Measurements from ENCODE around the gene QPCTL.
"Not testable (repeated sequence)": the region's sequence is repeated elsewhere in the genome, so short reads cannot be mapped to it uniquely, and the experiment has no call there.

Gene QPCTL

GRCh38 chr19:45717983-45718650 lies 25.7 kb downstream of the QPCTL start:
- TF ChIP-seq CTCF (IDR thresholded peaks at IDR 0.05; ENCODE audit: low read length): no peak
- TF ChIP-seq EZH2 (IDR thresholded peaks at IDR 0.05; ENCODE audit: borderline replicate concordance, low read length): no peak
- peak overlapping the region; percentile 66 for H3K4me3 ChIP-seq (ENCODE audit: low read depth, low read length, poor library complexity, severe bottlenecking)
- peaks cover 31% of the 10 kb centered on the region for H3K4me1 ChIP-seq (ENCODE audit: insufficient read depth, low read length, severe bottlenecking)
- H3F3A ChIP-seq (ENCODE audit: insufficient read depth, low read length): no peaks in the 10 kb centered on the region
- H3K27me3 ChIP-seq (ENCODE audit: insufficient read depth, low read length): no peaks in the 10 kb centered on the region
- peak overlapping the region; percentile 91 for H3K4me2 ChIP-seq (ENCODE audit: low read length)
- peak overlapping the region; percentile 74 for H3K27ac ChIP-seq (ENCODE audit: low read depth, low read length, poor library complexity, severe bottlenecking)
- peak overlapping the region; percentile 85 for H3K9ac ChIP-seq (ENCODE audit: low read length)
- no peaks in the 10 kb centered on the region for H3K9me3 ChIP-seq (ENCODE audit: low read length)
- H3K36me3 ChIP-seq (ENCODE audit: insufficient read depth, low read length): peaks cover 12% of the 10 kb centered on the region
- no peaks in the 10 kb centered on the region for H3K9me2 ChIP-seq (ENCODE audit: low read depth, low read length)
- H4K20me1 ChIP-seq (ENCODE audit: insufficient read depth, low read length): no peaks in the 10 kb centered on the region
- H2AFZ ChIP-seq (ENCODE audit: low read length): no peak overlapping the region
- H3K79me2 ChIP-seq (ENCODE audit: insufficient read depth, low read length): peaks cover 21% of the 10 kb centered on the region

- H3K9ac ChIP-seq (ENCODE audit: low read length); H3K4me3 ChIP-seq (ENCODE audit: low read depth, low read length, poor library complexity, severe bottlenecking); H3F3A ChIP-seq (ENCODE audit: insufficient read depth, low read length); H3K4me2 ChIP-seq (ENCODE audit: low read length); H4K20me1 ChIP-seq (ENCODE audit: insufficient read depth, low read length); H3K9me3 ChIP-seq (ENCODE audit: low read length); H2AFZ ChIP-seq (ENCODE audit: low read length); H3K27me3 ChIP-seq (ENCODE audit: insufficient read depth, low read length); H3K9me2 ChIP-seq (ENCODE audit: low read depth, low read length); H3K27ac ChIP-seq (ENCODE audit: low read depth, low read length, poor library complexity, severe bottlenecking): not testable (repeated sequence)
- H3K36me3 ChIP-seq (ENCODE audit: insufficient read depth, low read length): peaks cover 21% of the 10 kb centered on the region
- H3K4me1 ChIP-seq (ENCODE audit: insufficient read depth, low read length, severe bottlenecking): peaks cover 23% of the 10 kb centered on the region
- H3K79me2 ChIP-seq (ENCODE audit: insufficient read depth, low read length): peaks cover 21% of the 10 kb centered on the region
These were observed 27.6 kb downstream of the QPCTL start for GRCh38 chr19:45720065-45720464.

GRCh38 chr19:45728683-45729082 lies 36.2 kb downstream of the QPCTL start:
- H3K9me3 ChIP-seq (ENCODE audit: low read length); H3K4me2 ChIP-seq (ENCODE audit: low read length); H4K20me1 ChIP-seq (ENCODE audit: insufficient read depth, low read length); H3K4me1 ChIP-seq (ENCODE audit: insufficient read depth, low read length, severe bottlenecking); H3K27ac ChIP-seq (ENCODE audit: low read depth, low read length, poor library complexity, severe bottlenecking); H3F3A ChIP-seq (ENCODE audit: insufficient read depth, low read length); H2AFZ ChIP-seq (ENCODE audit: low read length); H3K9me2 ChIP-seq (ENCODE audit: low read depth, low read length); H3K4me3 ChIP-seq (ENCODE audit: low read depth, low read length, poor library complexity, severe bottlenecking); H3K9ac ChIP-seq (ENCODE audit: low read length); H3K27me3 ChIP-seq (ENCODE audit: insufficient read depth, low read length): not testable (repeated sequence)
- Histone ChIP-seq H3K79me2 (ENCODE audit: insufficient read depth, low read length) (peaks cover 44% of the 10 kb centered on the region), H3K36me3 (ENCODE audit: insufficient read depth, low read length) (peaks cover 14% of the 10 kb centered on the region; the same call in 1 of the 2 replicates)

- Histone ChIP-seq H3K9me3 (ENCODE audit: low read length) (no peaks in the 10 kb centered on the region), H3K27me3 (ENCODE audit: insufficient read depth, low read length) (no peaks in the 10 kb centered on the region), H3K79me2 (ENCODE audit: insufficient read depth, low read length) (peaks cover 44% of the 10 kb centered on the region), H2AFZ (ENCODE audit: low read length) (no peak overlapping the region), H3K36me3 (ENCODE audit: insufficient read depth, low read length) (peaks cover 10% of the 10 kb centered on the region; the same call in 1 of the 2 replicates), H3K4me1 (ENCODE audit: insufficient read depth, low read length, severe bottlenecking) (peaks cover 9% of the 10 kb centered on the region), H3K4me2 (ENCODE audit: low read length) (peak overlapping the region; percentile 89), H3F3A (ENCODE audit: insufficient read depth, low read length) (no peaks in the 10 kb centered on the region), H4K20me1 (ENCODE audit: insufficient read depth, low read length) (no peaks in the 10 kb centered on the region), H3K27ac (ENCODE audit: low read depth, low read length, poor library complexity, severe bottlenecking) (peak overlapping the region; percentile 24), H3K9ac (ENCODE audit: low read length) (peak overlapping the region; percentile 94), H3K9me2 (ENCODE audit: low read depth, low read length) (no peaks in the 10 kb centered on the region), H3K4me3 (ENCODE audit: low read depth, low read length, poor library complexity, severe bottlenecking) (peak overlapping the region; percentile 92)
- TF ChIP-seq CTCF (IDR thresholded peaks at IDR 0.05; ENCODE audit: low read length) (no peak), EZH2 (IDR thresholded peaks at IDR 0.05; ENCODE audit: borderline replicate concordance, low read length) (no peak)
These were observed 37.4 kb downstream of the QPCTL start for GRCh38 chr19:45729800-45730290.
